ENCODE measurements around the gene C19orf53. TPM values are rescaled to one million over a fixed set of nuclear protein-coding genes. Genes with fewer than 3 reads are reported as not detected.
A peak's percentile ranks its signal among the peaks of the same experiment; 100 is the strongest.
"Not testable (repeated sequence)": the region's sequence is repeated elsewhere in the genome, so short reads cannot be mapped to it uniquely, and the experiment has no call there.

The C19orf53 gene
- total RNA-seq, 2 experiments from 2014 or later = 90.1 to 162 TPM

- Histone ChIP-seq H3K27ac (ENCODE audit: low read depth, low read length, poor library complexity, severe bottlenecking) (peak overlapping the region; percentile 44), H4K20me1 (ENCODE audit: insufficient read depth, low read length) (no peaks in the 10 kb centered on the region), H3K4me3 (ENCODE audit: low read depth, low read length, poor library complexity, severe bottlenecking) (no peak overlapping the region), H3K9me2 (ENCODE audit: insufficient read depth, low read length) (no peaks in the 10 kb centered on the region), H3K79me2 (ENCODE audit: insufficient read depth, low read depth, low read length) (no peaks in the 10 kb centered on the region), H3K4me1 (ENCODE audit: insufficient read depth, low read length, poor library complexity, severe bottlenecking) (peaks cover 52% of the 10 kb centered on the region), H2AFZ (ENCODE audit: low read length) (peak overlapping the region; percentile 77), H3K9me3 (ENCODE audit: low read length) (no peaks in the 10 kb centered on the region), H3K4me2 (ENCODE audit: low read length) (peak overlapping the region; percentile 45), H3K36me3 (ENCODE audit: insufficient read depth, low read length) (no peaks in the 10 kb centered on the region)
- no peak for TF ChIP-seq EZH2phosphoT487 (IDR thresholded peaks at IDR 0.05; ENCODE audit: borderline replicate concordance, low read depth, low read length)
- TF ChIP-seq, protein P1, sequence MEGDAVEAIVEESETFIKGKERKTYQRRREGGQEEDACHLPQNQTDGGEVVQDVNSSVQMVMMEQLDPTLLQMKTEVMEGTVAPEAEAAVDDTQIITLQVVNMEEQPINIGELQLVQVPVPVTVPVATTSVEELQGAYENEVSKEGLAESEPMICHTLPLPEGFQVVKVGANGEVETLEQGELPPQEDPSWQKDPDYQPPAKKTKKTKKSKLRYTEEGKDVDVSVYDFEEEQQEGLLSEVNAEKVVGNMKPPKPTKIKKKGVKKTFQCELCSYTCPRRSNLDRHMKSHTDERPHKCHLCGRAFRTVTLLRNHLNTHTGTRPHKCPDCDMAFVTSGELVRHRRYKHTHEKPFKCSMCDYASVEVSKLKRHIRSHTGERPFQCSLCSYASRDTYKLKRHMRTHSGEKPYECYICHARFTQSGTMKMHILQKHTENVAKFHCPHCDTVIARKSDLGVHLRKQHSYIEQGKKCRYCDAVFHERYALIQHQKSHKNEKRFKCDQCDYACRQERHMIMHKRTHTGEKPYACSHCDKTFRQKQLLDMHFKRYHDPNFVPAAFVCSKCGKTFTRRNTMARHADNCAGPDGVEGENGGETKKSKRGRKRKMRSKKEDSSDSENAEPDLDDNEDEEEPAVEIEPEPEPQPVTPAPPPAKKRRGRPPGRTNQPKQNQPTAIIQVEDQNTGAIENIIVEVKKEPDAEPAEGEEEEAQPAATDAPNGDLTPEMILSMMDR (conservative IDR thresholded peaks at IDR 0.05; ENCODE audit: low read length) = no peak
- POLR2A ChIA-PET = interaction anchor here (0.6 to 1.3 kb wide), 3 partner anchors 24 to 69 kb away, joined by 3 read pairs; partner anchors contain the start of gene MRI1
- CTCF ChIA-PET (ENCODE audit: unreplicated experiment) = no interaction called here
- DNase-seq (ENCODE audit: low spot score) = peak; percentile 36
- intact Hi-C loops (cut with micrococcal nuclease; ENCODE audit: unreplicated experiment) = loop anchor here (10.0 kb wide), 1 partner anchor 46 kb away; no protein-coding TSS in a partner anchor
- BruUV-seq (replicated peaks) = no TSS peak
Observed at GRCh38 chr19:13788991-13789390, 14.7 kb downstream of the C19orf53 start.

DNA sequence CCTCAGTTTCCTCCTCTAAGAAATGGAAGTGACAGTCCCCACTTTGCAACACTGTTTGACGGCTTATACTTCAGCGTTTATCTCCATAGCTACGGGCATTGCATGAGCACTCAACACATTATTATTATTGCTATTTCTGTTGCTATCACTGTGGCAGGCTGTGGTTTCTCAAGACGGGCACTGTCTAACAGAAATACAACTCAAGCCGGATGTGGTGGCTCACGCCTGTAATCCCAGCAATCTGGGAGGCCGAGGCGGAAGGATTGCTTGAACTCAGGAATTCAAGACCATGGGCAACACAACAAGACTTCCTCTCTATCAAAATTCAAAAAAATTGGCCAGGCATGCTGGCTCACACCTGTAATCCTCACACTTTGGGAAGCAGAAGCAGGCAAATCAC lies 16.1 kb downstream of the C19orf53 start:
- POLR2A ChIA-PET = no interaction called here
- Histone ChIP-seq H3K79me2 (ENCODE audit: insufficient read depth, low read depth, low read length) (no peaks in the 10 kb centered on the region), H3K4me3 (ENCODE audit: low read depth, low read length, poor library complexity, severe bottlenecking) (no peak overlapping the region), H2AFZ (ENCODE audit: low read length) (peak overlapping the region; percentile 55; the same call in 1 of the 2 replicates), H3K4me1 (ENCODE audit: insufficient read depth, low read length, poor library complexity, severe bottlenecking) (peaks cover 45% of the 10 kb centered on the region), H3K36me3 (ENCODE audit: insufficient read depth, low read length) (no peaks in the 10 kb centered on the region), H3K27ac (ENCODE audit: low read depth, low read length, poor library complexity, severe bottlenecking) (peak overlapping the region; percentile 9), H4K20me1 (ENCODE audit: insufficient read depth, low read length) (no peaks in the 10 kb centered on the region), H3K4me2 (ENCODE audit: low read length) (no peak overlapping the region), H3K9me2 (ENCODE audit: insufficient read depth, low read length) (no peaks in the 10 kb centered on the region), H3K9me3 (ENCODE audit: low read length) (no peaks in the 10 kb centered on the region)
- CTCF ChIA-PET (ENCODE audit: unreplicated experiment) = no interaction called here
- no peak for DNase-seq (ENCODE audit: low spot score)
- TF ChIP-seq EZH2phosphoT487 (IDR thresholded peaks at IDR 0.05; ENCODE audit: borderline replicate concordance, low read depth, low read length) = no peak
- TF ChIP-seq, protein P1 (conservative IDR thresholded peaks at IDR 0.05; ENCODE audit: low read length) = no peak
- intact Hi-C loops (cut with micrococcal nuclease; ENCODE audit: unreplicated experiment) = no loop called here
- no TSS peak for BruUV-seq (replicated peaks)

- H3K9me3 ChIP-seq (ENCODE audit: low read length); intact Hi-C loops (cut with micrococcal nuclease; ENCODE audit: unreplicated experiment); H3K9me2 ChIP-seq (ENCODE audit: insufficient read depth, low read length); H3K4me3 ChIP-seq (ENCODE audit: low read depth, low read length, poor library complexity, severe bottlenecking); POLR2A ChIA-PET; H3K79me2 ChIP-seq (ENCODE audit: insufficient read depth, low read depth, low read length); H4K20me1 ChIP-seq (ENCODE audit: insufficient read depth, low read length); DNase-seq (ENCODE audit: low spot score); H2AFZ ChIP-seq (ENCODE audit: low read length); CTCF ChIA-PET (ENCODE audit: unreplicated experiment); H3K36me3 ChIP-seq (ENCODE audit: insufficient read depth, low read length); H3K27ac ChIP-seq (ENCODE audit: low read depth, low read length, poor library complexity, severe bottlenecking); BruUV-seq (replicated peaks): not testable (repeated sequence)
- 0 out of 2 replicates have a peak overlapping the region, but pooled peaks have one; percentile 89 for H3K4me2 ChIP-seq (ENCODE audit: low read length)
- peaks cover 50% of the 10 kb centered on the region for H3K4me1 ChIP-seq (ENCODE audit: insufficient read depth, low read length, poor library complexity, severe bottlenecking)
Observed at GRCh38 chr19:13793317-13793716, 19.1 kb downstream of the C19orf53 start.
